HS-27A (cell line): ENCODE data around the gene CTSG.
A peak's percentile ranks its signal among the peaks of the same experiment; 100 is the strongest.
"Not testable (repeated sequence)": the region's sequence is repeated elsewhere in the genome, so short reads cannot be mapped to it uniquely, and the experiment has no call there.

Source experiments
- DNase-seq: peaks from one replicate; pipeline ENCODE4 v3.0.0-alpha.2; 2012; ENCODE audit warnings: low read depth, missing footprints

CTSG gene, protein sequence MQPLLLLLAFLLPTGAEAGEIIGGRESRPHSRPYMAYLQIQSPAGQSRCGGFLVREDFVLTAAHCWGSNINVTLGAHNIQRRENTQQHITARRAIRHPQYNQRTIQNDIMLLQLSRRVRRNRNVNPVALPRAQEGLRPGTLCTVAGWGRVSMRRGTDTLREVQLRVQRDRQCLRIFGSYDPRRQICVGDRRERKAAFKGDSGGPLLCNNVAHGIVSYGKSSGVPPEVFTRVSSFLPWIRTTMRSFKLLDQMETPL

DNA sequence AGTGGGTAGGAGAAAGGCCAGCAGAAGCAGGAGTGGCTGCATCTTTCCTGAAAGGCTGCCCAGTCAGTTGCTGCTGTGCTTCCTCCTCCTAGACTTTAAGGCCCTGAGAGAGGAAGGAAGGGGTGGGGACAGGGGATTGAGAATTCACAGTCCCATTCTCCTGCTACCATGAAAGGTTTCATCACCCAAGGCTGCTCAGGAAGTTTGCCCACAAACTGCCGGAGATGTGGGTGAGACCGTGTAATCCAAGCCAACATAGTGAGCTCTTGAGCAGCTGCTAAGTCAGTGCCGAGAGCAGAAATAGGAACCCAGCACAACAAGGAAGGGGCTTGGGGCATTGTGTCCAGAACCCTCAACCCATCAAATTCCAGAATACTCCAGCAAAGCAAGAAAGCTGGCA is at the start of gene CTSG:
Gene CTSG (minus strand): TSS at position 69 of the 400 bp plus-strand sequence. CDS start 27 bp downstream, at position 42.
- DNase-seq = no peak

DNA sequence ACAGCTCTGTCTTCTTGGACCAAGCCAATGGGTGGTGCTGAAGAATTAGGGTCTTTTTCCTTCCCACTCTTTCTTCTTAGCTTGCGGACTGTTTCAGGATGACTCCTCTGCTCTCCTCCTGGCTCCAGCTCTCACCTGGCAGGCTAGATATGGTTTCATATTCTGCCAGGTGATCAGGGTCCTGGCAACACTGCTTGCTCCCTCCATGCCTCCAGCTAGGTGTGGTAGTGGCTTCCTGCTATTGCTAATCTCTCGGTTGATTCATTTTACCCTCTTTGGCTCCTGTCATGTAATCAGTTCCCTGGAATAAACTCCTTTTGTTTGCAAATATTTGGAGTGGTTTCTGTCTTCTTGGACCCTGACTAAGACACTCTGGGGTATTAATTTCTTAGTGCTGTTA is 37.7 kb upstream of the CTSG start:
- no peak for DNase-seq

DNA sequence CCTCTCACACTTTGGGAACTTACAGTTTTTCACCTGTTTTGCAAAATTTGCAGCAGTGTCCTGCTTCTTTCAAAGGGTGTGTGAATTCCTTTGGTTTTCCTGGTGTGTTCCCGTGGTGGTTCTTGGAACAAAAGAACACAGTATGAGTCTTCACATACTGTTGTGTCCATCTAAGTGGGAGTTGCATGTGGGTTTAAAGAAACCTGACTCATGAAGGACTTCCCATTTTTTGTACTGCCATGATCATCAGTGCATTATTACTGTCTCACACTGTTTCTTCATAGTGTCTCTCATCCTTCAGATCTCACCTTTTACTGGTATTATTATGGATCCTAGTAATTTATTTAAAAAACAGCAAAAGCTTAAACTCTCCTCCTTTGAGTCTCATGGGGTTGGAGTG is 37.2 kb upstream of the CTSG start:
- no peak for DNase-seq

DNA sequence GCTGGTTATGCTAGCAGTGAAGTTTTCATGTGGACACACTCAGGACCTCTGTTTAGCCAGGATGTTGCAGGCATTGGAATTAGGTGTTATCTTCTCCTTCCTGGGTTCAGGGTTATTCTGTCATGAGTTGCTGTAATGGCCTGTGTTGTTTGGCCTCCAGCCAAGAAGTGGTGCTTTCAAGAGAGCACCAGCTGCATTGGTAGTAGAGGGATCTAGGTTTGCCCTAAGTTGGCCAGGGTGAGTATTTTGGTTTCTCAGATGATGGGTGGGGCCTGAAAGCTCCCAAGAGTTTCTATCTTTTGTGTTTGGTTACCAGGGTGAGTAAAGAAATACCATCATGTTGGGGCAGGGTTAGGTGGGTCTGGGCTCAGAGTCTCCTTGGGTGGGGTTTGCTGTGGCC is 36.1 kb upstream of the CTSG start:
- DNase-seq = no peak

DNA sequence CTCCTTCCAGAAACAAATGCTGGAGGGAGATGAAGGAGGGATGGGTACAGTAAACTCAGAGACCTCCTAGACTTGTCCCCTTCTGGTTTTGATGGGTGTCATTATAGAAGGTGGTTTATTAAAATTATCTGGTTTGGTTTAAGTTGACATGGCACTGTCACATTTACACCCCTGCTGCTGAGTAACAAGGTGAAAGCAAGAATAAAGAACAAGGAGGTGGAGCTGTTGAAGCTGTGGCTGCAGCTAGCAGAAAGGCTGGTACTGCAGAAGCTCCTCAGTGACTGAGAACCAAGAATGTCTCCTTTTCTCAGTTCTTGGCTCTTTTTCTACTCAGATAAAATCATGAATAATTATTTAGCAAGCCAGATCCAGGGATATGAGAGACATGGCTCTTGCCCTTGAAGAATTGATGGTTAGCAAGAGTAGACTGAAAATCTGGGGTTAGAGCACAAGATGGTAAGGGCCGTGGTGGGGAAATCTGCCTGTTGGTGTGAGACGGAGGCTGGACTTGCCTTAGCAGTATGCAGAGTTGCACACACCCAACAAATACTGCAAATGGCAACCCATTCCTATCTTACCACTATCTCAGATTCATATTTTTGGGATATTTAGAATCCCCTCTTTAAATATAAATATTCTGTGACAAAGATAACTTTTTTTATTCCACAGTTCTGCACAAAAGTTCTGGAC is 33.8 kb upstream of the CTSG start, which contains the start of gene GZMH:
Gene GZMH (minus strand): TSS at position 31 of the 690 bp plus-strand sequence. CDS start 72 bp downstream, outside the sequence.
- no peak for DNase-seq

DNA sequence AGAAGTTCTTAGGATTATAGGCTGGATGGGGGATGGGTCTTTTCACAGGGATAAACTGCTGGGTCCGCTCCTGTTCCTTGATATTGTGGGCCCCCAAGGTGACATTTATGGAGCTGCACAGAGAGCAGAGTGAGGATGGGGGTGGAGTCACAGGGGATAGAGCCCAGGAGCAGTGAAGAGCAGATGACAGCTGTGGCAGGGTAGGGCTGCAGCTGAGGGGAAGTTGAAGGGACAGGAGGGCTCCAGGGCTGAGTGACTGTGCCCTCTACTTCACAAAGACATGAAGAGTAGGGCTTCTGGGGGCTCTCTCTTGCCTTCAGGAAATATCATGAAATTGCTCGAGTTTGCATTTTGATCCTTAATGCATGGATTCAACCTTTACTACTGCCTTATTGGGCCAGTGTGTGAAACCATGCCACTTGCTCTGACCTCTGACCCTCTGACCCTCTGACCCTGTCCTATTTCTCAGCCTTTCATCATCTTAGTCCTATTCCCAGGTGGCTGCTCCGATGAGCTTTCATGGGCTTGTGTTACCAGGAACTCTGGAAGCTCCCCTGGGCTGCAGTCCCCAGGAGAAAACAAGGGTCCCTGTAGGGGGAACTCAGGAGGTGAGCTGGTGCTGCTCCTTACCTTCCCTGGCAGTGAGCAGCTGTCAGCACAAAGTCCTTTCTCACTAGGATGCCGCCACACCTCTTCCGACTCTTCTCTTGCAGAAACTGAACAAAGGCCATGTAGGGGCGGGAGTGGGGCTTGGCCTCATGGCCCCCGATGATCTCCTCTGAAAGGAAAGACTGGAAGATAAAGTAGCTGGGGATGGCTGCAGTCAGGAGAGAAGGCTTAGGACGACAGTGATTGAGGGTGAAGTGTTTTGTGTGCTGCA is 31.8 kb upstream of the CTSG start:
- DNase-seq = no peak

DNA sequence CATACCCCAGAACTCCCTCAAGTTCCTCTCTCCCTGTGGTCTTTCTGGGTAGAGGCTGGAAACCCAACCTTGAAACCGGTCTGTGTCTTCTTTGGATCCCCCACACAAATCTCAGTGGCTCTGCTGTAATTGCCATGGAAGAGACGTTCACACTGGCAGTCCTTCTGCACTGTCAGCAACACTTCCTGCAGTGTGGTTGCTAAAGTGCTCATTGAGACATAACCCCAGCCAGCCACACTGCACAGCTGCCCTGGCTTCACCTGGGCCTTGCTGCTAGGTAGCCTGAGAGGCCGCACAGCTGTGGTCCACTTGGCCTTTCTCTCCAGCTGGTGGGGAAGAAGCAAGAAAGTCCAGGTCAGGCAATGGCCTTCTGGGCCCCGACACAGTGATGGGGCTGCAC is 31.0 kb upstream of the CTSG start:
- no peak for DNase-seq

DNA sequence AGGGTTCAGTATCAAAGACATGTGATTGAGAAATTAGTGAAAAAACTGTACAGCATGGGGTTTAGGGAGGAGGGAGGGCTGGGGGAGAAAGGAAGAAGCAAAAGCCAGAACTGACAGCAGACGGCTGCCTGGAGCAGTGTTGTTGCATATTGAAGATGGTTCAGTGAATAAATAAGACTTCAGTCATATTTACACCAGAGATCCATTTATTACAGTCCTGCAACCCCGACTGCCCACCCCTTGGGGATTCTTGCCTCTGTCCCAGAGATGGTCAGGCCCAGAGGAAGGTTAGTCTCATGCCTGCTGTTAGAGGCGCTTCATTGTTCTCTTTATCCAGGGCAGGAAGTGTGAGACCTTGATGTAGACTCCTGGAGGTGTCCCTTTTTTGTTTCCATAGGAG is 30.2 kb upstream of the CTSG start:
- no peak for DNase-seq

DNA sequence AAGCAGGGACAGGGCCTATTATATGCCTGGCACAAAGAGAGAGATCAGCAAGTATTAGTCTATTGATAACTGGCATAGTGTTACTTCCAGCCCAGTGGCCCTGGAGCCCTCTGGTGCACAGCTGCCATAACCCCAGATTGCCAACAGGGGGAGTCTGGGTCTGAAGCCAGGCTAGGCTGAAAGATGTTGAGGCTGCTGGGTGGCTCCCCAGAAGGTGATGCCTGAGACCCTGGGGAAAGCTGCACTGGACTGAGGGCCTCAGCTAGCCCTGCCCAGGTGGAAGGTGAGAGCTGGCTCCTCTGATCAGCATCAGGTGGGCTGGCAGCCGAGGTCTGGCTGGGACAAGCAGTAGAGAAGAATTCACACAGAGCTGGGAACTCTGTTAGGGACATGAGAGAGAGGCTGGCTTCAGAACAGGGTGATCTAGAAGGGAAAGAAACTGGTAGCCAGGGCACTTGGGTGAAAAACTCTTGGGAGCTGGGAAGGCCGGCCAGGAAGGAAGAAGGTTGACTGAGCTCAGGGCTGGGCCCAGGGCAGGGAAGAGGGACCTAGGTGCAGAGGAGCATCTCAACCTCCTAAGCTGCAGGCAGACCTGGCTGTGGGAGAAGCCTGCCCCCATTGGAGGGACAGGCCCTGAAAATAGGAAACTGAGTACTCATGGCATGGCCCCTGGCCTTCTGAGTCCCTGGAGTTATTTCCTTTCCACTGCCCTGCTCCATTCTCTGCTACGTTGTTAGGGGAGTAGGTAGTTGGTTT is 29.6 kb upstream of the CTSG start:
- DNase-seq = no peak

DNA sequence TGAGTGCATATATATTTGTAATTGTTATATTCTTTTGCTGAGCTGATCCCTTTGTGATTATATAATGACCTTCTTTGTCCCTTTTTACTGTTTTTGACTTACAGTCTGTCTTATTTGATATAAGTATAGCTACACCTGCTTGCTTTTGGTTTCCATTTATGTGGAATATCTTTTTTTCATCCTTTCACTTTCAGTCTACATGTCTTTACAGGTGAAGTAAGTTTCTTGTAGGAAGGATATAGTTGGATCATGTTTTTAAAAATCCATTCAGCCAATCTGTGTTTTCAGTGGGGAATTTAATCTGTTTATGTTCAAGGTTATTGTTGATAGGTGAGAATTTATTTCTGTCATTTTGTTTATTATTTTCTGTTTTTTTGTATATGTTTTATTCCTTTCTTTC is 21.4 kb upstream of the CTSG start:
- DNase-seq = no peak

DNA sequence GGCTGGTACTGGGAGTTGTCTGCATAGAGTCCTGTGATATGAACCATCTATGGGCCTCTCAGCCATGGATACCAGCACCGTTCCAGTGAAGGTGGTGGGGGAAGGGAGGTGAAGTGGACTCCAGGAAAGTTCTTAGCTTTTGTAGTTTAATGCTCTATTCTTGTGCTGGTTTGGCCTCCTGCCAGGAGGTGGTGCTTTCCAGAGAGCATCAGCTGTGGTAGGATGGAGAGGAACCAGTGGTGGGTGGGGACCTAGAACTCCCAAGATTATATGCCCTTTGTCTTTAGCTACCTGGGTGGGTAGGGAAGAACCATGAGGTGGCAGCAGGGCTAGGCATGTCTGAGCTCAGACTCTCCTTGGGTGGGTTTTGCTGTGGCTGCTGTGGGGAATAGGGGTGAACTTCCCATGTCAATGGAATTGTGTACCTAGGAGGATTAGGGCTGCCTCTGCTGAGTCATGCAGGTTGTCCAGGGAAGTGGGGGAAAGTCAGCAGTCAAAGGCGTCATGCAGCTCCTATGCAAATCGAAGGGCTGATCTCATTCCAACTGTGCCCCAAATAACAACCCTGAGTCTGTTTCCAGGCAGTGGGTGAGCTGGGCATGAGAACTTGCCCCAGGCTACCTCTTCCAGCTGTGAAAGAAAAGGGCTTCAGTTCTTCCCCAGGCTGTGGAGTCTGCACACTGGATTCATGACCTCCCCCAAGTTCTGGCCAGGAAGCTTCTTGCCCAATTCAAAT is 19.2 kb upstream of the CTSG start:
- no peak for DNase-seq

DNA sequence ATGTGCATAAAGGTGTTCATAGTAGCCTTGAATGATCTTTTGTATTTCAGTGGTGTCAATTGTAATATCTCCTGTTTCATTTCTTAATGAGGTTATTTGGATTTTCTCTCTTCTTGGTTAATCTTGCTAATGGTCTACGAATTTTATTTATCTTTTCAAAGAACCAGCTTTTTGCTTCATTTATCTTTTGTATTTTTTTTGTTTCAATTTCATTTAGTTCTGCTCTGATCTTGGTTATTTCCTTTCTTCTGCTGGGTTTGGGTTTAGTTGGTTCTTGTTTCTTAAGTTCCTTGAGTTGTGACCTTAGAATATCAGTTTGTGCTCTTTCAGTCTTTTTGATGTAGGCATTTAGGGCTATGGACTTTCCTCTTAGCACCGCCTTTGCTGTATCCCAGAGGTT is 15.0 kb upstream of the CTSG start:
- not testable (repeated sequence) for DNase-seq

DNA sequence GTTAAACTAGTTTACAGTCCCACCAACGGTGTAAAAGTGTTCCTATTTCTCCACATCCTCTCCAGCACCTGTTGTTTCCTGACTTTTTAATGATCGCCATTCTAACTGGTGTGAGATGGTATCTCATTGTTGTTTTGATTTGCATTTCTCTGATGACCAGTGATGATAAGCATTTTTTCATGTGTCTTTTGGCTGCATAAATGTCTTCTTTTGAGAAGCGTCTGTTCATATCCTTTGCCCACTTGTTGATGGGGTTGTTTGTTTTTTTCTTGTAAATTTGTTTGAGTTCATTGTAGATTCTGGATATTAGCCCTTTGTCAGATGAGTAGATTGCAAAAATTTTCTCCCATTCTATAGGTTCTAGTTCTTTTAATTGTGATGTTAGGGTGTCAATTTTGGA is 8.4 kb upstream of the CTSG start:
- not testable (repeated sequence) for DNase-seq

DNA sequence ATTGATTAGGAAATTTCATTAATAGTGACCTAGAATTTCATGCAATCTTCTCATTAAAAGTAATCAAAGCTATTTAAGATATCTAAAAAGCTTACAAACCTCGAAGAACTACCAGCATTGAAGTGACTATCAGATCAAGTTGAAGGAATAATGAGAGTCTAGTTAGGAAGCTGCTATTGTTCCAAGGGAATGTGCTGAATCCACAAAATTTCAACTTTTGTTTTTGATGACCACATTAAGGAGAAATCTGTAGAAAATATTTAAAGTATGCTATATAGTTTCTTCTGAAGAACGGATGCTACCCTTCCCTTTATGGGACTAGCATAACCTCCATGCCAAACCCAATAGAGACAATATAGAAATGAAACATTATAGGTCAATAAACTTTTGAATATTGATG is 2.5 kb upstream of the CTSG start:
- DNase-seq = no peak

DNA sequence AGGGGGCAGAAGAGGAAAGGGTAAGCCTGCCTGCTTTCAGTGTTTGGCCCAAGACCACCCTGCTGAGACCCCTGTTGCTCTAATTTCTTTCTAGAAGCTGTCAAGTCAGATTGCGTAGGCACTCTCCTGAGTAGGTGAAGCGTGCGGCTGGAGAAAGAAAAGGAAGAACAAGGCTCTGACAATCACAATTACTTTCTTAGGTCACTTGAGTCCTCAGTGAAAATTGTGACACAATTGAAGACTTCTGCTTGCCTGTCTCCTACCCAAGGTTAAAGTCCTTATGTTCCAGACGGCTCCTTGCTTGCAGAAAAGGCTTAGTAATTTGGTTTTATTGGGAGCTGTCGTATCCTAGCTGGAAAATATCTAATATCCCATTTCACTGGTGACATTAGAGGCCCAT is 721 bp upstream of the CTSG start:
- no peak for DNase-seq

DNA sequence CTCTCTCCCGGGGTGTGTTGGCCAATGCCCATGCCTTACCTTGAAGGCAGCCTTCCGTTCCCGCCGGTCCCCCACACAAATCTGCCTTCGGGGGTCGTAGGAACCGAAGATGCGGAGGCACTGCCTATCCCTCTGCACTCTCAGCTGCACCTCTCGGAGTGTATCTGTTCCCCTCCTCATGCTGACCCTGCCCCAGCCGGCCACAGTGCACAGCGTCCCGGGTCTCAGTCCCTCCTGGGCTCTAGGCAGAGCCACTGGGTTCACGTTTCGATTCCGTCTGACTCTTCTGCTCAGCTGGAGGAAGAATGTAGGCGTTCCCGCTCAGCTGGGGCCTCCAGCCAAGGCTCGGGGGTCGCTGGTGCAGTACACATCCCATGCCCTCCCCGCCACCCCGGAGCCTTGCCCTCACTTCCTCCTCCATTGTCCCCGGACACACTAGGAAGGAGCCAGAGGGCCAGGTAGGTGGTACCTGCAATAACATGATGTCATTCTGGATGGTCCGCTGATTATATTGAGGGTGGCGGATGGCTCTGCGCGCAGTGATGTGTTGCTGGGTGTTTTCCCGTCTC is 1.8 kb downstream of the CTSG start:
- no peak for DNase-seq

DNA sequence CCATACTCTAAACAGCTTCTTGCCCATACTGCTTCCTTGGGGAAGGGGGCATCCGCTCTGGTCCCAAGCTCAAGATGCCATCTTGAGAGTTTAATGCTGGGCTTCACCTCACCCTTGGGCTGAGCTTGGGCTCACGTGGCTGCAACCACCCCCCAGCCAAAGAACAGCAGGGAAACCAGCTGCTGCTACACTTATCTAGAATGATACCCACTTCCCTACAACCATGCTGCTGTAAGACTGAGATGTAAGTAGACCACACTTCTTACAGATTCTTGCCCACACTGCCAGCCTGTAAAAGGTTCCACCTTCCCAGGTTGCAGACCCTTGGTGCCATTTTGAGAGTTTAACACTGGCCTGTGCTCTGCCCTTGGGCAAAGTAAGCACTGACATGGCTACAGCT is 9.7 kb downstream of the CTSG start:
- DNase-seq = no peak

DNA sequence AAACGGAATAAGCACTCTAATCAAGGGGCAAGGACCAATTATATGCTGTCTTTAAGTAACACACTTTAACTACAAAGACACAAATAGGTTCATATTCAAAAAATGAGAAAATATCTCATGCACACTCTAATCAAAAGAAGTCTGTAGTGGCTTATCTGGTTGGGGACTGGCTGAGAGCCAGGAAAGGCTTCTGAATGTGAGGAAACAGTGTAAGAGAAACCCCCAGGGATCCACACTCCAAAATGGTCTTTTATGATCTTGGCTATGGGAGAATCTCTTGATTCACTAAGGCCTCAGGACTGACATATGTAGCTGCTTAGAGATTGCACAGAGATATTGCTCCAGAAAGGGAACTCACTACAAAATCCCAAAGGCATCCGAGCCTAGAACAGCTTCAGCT is 10.3 kb downstream of the CTSG start:
- DNase-seq = no peak

DNA sequence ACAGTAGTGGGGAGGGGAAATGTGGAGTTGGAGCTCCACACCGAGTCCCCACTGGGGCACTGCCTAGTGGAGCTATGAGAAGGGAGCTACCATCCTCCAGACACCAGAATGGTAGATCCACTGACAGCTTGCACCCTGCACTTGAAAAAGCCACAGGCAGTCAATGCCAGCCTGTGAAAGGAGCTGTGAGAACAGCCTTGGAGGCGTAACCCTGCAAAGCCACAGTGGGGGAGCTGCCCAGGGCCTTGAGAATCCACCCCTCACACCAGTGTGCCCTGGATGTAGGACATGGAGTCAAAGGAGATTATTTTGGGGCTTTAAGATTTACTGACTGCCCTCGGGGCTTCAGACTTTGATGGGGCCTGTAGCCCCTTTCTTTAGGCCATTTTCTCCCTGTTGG is 12.5 kb downstream of the CTSG start:
- no peak for DNase-seq

DNA sequence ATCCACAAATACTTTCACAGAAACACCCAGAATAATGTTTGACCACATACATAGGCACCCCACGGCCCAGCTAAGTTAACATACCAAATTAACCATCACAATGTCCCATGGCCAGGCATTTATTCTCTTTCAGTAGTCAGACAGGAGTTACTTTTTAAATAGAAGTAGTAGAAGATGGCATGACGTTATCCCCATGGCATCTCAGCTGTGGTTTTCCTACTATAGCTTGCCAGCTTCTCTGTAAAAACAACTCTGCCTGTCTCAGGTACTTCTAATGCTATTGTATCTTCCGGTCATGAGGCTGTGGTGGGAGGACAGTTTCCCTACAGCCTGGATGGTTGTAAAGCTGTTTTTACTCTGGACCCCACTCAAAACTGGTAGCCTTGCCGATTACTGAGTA is 19.3 kb downstream of the CTSG start:
- DNase-seq = peak; percentile 33

DNA sequence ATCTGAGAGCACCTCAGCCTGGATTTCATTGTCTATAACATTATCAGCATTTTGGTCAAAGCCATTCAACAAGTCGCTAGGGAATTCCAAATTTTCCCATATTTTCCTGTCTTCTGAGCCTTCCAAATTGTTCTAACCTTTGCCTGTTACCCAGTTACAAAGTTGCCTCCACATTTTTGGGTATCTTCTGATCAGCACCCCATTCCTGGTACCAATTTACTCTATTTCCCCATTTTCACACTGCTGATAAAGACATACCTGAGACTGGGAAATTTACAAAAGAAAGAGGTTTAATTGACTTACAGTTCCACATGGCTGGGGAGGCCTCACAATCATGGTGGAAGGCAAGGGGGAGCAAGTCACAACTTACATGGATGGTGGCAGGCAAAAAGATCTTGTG is 27.0 kb downstream of the CTSG start:
- not testable (repeated sequence) for DNase-seq
